ENCODE results near the gene TRAPPC14. TPM values are rescaled to one million over a fixed set of nuclear protein-coding genes. Genes with fewer than 3 reads are reported as not detected.

TRAPPC14 gene
- total and polyA plus RNA-seq, 2 of the 13 experiments (the other 11 are each of a cell fraction or from before 2014, with no cell fraction given): 4.7 to 9.6 TPM

GRCh38 chr7:100119072-100119969, 39.2 kb downstream of the TRAPPC14 start, which contains the start of the genes CNPY4 and TAF6 (continued):
- peak; percentile 67; the same call in 1 of the 2 replicates for TF ChIP-seq SNAPC4 (CRISPR knock-in tag; IDR thresholded peaks at IDR 0.05)
- no peak for TF ChIP-seq KLF15 (CRISPR knock-in tag; IDR thresholded peaks at IDR 0.05; ENCODE audit: borderline replicate concordance)
- TF ChIP-seq ZNF572 (CRISPR knock-in tag; IDR thresholded peaks at IDR 0.05): no peak; the same call in 1 of the 2 replicates
- peak; percentile 41; the same call in 1 of the 2 replicates for TF ChIP-seq RARA (CRISPR knock-in tag; IDR thresholded peaks at IDR 0.05)
- no peak for TF ChIP-seq SRSF9 (IDR thresholded peaks at IDR 0.05; ENCODE audit: borderline replicate concordance, insufficient read depth, low read depth, low read length, poor library complexity, severe bottlenecking)
- TF ChIP-seq, protein P1, sequence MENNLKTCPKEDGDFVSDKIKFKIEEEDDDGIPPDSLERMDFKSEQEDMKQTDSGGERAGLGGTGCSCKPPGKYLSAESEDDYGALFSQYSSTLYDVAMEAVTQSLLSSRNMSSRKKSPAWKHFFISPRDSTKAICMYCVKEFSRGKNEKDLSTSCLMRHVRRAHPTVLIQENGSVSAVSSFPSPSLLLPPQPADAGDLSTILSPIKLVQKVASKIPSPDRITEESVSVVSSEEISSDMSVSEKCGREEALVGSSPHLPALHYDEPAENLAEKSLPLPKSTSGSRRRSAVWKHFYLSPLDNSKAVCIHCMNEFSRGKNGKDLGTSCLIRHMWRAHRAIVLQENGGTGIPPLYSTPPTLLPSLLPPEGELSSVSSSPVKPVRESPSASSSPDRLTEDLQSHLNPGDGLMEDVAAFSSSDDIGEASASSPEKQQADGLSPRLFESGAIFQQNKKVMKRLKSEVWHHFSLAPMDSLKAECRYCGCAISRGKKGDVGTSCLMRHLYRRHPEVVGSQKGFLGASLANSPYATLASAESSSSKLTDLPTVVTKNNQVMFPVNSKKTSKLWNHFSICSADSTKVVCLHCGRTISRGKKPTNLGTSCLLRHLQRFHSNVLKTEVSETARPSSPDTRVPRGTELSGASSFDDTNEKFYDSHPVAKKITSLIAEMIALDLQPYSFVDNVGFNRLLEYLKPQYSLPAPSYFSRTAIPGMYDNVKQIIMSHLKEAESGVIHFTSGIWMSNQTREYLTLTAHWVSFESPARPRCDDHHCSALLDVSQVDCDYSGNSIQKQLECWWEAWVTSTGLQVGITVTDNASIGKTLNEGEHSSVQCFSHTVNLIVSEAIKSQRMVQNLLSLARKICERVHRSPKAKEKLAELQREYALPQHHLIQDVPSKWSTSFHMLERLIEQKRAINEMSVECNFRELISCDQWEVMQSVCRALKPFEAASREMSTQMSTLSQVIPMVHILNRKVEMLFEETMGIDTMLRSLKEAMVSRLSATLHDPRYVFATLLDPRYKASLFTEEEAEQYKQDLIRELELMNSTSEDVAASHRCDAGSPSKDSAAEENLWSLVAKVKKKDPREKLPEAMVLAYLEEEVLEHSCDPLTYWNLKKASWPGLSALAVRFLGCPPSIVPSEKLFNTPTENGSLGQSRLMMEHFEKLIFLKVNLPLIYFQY (CRISPR knock-in tag; IDR thresholded peaks at IDR 0.05; ENCODE audit: borderline replicate concordance): no peak
- peak; percentile 75; the same call in 1 of the 2 replicates for TF ChIP-seq BRCA1 (CRISPR knock-in tag; IDR thresholded peaks at IDR 0.05)
- TF ChIP-seq FLYWCH1 (CRISPR knock-in tag; IDR thresholded peaks at IDR 0.05): no peak
- TF ChIP-seq ZNF619 (CRISPR knock-in tag; IDR thresholded peaks at IDR 0.05): no peak
- no peak for TF ChIP-seq MATR3 (CRISPR knock-in tag; IDR thresholded peaks at IDR 0.05)
- 0 out of 2 replicates have a peak, but pooled peaks have one; percentile 52 for TF ChIP-seq ZNF780A (CRISPR knock-in tag; IDR thresholded peaks at IDR 0.05)
- TF ChIP-seq DR1 (CRISPR knock-in tag; IDR thresholded peaks at IDR 0.05): no peak; the same call in 1 of the 2 replicates
- TF ChIP-seq, protein P2, sequence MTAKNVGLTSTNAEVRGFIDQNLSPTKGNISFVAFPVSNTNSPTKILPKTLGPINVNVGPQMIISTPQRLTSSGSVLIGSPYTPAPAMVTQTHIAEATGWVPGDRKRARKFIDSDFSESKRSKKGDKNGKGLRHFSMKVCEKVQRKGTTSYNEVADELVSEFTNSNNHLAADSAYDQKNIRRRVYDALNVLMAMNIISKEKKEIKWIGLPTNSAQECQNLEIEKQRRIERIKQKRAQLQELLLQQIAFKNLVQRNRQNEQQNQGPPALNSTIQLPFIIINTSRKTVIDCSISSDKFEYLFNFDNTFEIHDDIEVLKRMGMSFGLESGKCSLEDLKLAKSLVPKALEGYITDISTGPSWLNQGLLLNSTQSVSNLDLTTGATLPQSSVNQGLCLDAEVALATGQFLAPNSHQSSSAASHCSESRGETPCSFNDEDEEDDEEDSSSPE (CRISPR knock-in tag; IDR thresholded peaks at IDR 0.05): peak; percentile 71; the same call in 1 of the 2 replicates
- TF ChIP-seq MLLT10 (CRISPR knock-in tag; IDR thresholded peaks at IDR 0.05): no peak
- TF ChIP-seq ZNF746 (CRISPR knock-in tag; IDR thresholded peaks at IDR 0.05): no peak; the same call in 1 of the 2 replicates
- TF ChIP-seq KAT8 (CRISPR knock-in tag; IDR thresholded peaks at IDR 0.05): peak; percentile 79
- TF ChIP-seq, protein P3, sequence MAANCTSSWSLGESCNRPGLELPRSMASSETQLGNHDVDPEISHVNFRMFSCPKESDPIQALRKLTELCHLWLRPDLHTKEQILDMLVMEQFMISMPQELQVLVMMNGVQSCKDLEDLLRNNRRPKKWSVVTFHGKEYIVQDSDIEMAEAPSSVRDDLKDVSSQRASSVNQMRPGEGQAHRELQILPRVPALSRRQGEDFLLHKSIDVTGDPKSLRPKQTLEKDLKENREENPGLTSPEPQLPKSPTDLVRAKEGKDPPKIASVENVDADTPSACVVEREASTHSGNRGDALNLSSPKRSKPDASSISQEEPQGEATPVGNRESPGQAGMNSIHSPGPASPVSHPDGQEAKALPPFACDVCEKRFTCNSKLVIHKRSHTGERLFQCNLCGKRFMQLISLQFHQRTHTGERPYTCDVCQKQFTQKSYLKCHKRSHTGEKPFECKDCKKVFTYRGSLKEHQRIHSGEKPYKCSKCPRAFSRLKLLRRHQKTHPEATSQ (CRISPR knock-in tag; IDR thresholded peaks at IDR 0.05; ENCODE audit: borderline replicate concordance): no peak

All from HepG2 (cell line).